HK-2 (cell line): ENCODE measurements around the gene SLC25A48.
"Not testable (repeated sequence)": the region's sequence is repeated elsewhere in the genome, so short reads cannot be mapped to it uniquely, and the experiment has no call there.

Source experiments
- DNase-seq: peaks from one replicate; pipeline ENCODE4 v3.0.0-alpha.2; 2018; ENCODE audit not compliant: unreplicated experiment

Gene SLC25A48

DNA sequence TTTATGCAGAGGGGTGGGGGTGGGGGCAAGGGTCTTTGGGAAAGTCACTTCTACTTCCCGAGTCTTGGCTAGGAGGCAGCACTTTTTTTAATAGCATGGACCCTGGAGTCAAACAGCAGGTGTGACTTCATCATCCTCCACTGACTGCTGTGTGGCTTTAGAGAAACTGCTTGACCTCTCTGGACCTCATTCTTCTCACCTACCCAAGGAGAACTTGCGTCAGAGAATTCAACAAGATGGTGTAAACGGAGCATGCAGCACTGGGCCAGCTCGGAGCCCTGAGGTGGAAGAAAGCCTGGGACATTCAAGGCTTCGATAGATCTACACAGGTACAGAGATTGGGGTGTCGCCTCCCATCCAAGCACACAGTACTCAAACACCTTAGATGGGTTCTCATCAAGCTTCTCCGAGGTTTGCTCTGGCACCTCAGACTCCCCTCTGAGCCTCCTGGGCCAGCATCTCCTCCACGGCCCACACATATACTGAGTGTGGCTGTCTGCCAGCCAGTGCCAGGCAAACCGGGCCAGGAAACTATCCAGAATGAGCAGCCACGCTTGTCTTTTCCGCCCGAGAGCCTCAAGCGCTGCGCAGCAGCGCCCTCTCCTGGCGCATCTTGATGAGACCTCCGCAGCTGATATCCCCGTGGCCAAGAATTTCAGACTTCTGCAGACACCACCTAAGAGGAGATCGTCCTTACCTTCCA, 4.6 kb upstream of the SLC25A48 start:
- peak; percentile 59 for DNase-seq

DNA sequence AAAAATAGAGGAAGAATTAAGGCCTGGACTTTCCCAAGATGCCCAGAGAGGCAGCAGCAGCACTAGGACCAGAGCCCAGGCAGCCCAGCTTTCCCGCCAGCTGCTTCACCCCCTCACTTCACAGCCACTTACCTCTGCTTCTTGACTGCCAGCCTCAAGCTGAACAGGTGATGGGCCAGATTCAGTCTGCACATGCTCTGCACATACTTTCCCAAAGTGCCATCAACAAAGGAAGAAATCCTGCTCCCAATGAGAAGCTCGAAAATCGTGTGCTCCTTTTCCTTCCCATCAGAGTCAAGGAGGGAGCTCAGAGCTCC, 4.1 kb upstream of the SLC25A48 start:
- no peak for DNase-seq

DNA sequence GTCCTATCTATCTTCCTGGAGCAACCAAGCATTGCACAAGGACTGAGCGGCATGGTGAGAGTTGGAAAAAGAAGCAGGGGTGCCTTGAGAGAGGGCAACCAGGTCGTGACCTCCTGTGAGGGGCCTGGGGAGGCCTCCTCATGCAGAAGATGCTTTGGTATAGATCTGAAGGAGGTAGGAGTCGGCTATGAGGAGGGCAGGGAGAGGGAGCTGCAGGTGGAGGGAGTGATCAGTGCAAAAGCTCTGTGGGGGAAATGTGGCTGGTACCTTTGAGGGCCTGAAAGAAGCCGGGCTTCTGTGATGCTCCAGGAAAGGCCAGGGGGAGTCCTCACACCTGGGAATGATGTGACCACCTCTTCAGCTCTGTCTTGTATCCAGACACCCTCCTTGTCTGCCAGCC, 3.6 kb upstream of the SLC25A48 start:
- DNase-seq, result no peak

DNA sequence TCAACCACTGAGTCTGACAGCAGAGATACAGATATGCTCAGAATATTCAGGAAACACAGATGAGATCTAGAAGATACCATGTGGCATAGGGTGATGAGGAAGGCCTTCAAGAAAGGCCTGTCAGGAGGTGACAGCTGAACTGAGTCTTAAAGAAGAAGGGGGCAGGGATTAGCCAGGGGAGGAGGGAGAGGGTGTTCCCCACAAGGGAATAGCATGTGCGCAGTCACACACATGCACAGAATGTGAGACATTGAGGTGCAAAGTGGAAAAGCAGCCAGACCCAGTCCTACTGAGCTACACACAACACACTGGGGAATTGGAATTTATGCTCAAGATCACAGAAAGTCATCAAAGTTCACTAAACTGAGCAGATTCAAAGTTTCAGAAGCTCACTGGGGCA, 3.0 kb upstream of the SLC25A48 start:
- no peak for DNase-seq

DNA sequence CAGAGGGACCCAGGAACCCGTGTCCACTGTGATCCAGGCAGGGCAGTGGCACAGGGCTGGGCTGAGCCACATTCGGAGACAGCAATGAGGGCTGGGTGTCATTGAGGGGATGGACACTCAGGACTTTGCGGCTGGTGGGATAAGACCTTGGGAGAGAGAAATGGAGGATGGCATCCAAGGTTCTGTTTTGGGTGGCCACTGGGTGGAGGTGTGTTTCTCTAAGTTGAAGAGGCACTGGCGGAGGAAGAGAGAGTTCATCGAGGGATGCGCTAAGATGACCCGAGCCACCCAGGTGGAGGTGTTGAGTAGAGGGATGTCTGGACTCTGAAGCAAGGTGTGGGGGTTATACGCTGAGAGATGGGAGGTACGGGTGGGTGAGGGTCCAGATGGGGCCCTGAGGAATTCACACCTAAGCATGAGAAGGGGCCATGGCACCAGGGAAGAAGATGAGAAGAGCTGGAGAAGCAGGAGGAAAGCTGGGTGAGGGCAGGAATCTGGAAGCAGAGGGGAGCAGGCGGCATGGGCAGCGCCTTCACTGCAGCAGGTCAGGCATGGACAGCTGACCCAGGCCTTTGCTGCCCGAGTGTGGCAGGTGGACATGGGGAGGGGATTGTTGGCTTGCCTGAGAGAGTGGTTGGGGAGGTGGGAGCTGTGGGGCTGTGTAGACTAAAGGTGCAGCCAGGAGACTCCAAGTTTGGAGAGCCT, 2.5 kb upstream of the SLC25A48 start:
- DNase-seq, result no peak

DNA sequence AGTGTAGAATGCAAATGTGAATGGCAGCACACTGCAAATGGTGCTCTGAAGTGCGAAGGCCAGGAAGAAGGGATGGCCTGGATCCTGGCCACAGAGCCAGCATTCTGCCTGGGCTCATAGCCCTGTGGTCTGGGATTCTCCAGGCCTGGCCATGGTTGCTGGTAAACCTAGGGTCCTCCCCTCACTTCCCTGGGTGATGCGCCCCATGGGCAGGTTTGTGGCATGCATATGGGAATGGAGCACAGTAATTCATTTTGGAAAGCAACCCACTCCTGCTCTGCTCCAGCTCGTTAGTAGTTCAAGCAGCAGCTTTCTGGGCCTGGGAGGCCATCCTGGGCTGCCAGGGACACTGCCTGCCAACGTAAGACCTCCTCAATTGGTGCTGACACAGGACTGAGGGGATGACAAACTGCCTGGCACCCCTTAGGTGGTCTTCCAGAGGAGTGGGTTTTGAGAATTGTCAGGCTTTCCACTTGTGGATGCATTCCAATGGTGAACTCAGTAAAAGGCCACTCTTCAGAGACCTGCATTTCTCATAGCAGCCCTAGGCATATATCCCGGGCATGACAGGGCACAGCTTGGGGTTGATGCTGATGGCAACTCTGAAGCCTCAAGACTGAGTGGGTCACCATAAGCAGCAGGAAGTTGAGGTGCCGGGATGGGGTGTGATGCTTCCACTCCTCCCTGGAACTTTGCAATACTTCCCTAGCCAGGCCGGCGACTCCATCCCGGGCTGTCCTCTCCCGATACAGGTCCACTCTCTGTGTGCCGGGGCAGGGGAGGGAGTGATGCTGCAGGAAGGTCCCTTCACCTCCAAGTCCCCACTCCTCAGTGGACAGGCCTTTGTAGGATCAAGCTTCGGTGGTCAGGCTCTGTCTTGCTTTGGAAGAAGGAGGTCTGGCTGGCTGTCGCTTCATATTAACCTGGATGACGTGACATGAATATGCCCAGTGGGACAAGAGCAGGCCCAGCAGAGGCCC, 1.2 kb upstream of the SLC25A48 start:
- DNase-seq, result no peak

DNA sequence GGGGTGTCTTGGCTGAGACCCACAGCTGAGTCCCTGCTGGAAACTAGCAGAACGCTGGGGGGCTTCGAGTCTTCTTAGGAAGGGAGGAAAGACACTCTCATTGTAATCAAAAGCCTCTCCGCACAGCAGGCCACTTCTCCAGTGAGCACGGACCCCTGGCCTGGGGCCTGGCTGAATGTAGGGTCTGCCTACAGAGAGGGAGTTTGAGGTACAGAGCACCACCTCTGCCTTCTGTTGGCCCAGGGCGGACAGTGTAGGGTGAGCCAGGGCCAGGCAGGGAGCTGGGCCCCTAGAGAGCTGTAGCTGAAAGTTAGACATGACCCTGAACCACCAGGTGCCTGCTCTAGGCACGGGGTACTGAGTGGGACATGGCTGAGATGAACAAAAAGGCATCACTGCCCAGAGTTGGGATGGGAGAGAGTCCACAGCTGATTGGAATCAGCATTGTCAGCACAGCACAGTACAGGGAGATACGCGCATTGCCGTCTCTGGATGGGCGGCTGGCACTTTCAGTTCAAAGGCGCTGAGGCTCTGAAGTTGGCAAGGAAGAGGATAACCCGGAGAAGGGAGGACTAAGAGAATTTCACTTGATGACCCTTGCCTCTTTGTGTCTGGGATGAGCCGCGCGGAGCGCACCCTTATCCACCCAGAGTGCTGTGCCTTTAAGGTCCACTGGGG, 363 bp upstream of the SLC25A48 start:
- no peak for DNase-seq

DNA sequence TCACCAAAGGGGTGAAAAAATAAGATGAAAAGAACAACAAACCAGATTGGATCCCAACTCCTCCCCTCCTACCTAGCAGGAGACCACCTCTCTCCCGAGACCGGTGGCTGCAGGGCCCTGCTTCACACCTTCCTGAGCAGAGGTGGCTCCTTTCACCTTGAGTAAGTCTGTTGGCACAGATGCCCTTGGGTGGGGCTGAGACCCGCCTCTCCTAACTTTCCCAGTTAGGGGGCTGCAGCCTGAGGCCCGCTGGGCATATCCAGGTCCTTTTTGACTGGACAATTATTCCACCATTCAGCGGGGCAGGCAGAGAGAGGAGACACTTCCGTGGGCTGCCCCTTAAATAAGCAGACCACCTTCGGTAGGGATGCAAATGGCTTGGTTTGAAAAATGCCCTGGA, 1.3 kb downstream of the SLC25A48 start:
- DNase-seq, result no peak

DNA sequence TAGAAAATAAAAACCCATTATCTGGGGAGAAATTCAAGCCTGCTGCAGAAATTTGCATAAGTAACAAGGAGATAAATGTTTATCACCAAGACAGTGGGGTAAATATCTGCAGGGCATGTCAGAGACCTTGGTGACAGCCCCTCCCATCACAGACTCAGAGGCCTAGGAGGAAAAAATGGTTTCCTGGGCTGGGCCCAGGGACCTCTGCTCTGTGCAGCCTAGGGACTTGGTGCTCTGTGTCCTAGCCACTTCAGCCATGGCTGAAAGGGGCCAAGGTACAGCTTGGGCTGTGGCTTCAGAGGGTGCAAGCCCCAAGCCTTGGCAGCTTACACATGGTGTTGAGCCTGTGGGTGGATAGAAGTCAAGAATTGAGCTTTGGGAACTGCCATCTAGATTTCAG, 3.9 kb downstream of the SLC25A48 start:
- not testable (repeated sequence) for DNase-seq

DNA sequence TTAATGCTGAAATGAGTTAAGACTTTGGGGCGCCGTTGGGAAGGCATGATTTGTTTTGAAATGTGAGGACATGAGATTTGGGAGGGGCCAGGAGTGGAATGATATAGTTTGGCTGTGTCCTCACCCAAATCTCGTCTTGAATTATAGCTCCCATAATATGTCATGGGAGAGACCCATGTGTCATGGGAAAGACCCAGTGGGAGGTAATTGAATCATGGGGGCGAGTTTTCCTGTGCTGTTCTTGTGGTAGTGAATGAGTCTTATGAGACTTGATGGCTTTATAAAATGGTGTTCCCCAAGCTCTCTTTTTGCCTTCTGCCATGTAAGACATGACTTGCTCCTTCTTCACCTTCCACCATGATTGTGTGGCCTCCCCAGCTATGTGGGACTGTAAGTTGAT, 5.1 kb downstream of the SLC25A48 start:
- DNase-seq, result no peak

DNA sequence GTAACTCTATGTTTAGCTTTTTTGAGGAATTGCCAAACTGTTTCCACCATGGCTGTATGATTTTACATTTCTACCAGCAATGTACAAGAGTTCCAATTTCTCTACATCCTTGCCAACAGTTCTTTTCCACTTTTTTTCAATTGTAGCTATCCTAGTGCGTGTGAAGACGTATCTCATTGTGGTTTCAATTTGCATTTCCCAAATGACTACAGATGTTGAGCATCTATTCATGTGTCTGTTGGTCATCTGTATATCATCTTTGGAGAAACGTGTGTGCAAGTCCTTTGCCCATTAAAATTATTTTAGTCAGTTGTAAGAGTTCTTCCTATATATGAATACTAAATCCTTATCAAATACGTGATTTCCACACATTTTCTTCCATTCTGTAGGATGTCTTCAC, 6.5 kb downstream of the SLC25A48 start:
- DNase-seq, result no peak

DNA sequence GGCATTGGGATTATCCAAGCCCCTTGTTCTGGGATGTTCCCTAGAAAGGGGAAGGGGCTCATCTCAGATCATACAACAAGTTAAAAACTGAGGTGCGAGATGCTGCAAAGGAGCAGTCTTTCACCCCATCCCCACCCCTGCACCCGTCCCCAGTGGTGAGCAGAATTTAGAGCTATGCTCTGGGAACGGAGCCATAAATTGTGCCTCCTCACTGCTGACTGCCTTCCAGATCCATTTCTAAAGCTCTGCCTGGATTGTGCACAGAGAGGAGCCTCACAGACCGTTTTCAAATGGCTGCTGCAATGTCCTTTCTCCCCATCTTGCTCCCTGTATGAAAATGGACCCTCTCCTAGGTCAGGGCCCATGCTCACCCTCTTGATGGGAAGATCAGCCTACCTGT, 8.3 kb downstream of the SLC25A48 start:
- no peak for DNase-seq

DNA sequence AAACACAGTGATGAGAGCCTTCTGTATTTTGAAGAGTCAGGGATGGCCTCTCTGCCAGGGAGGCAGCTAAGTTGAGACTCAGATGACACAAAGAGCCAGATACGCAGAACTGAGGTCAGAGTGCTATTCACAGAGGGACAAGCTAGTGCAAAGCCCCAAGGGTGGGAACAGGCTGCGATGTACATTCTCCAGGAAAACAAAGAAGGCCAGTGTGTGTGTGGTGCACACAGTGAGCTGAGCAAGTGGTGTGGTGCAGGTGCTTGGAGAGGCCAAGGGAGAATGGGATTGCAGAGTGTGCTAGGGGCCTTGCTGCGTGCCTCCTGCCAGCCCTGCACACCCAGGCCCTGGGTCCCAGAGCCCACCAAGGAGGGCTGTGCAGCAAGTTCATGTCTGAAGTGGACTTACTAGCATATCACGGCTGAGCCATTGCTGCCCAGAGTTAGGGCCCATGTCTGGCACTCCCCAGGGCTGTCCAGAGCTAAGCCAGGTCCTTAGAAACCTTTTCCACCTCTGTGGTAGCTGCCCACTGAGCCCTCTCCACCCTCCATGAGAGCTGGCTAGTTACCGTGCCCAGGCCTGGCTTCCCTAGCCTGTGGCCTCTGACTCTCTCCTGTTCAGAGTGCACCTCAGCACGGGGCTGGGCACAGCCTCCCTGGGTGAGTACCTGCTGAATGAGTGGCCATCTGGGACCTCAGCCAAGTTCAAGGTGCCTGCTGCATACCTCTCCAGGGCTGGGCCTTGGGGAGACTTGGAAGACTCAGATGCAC, 9.3 kb downstream of the SLC25A48 start:
- no peak for DNase-seq

DNA sequence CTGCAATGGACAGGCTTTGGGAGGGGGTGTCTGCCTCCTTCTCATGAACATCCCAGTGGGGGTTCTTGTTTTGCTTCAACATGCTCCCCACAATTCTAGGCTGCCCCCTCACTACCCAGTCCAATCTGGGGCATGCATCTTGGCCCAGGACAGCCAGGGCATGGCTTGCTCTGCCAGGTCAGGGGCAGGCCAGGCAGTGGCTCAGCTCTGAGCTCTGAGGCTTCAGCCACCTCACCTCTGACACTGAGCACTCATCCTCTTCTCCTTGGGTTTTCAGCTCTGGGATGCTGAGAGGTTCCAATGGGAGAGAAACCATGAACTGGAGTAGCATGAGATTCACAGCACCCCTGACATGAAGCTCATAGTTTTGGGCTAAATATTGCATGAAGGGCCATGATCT, 11.8 kb downstream of the SLC25A48 start:
- no peak for DNase-seq

DNA sequence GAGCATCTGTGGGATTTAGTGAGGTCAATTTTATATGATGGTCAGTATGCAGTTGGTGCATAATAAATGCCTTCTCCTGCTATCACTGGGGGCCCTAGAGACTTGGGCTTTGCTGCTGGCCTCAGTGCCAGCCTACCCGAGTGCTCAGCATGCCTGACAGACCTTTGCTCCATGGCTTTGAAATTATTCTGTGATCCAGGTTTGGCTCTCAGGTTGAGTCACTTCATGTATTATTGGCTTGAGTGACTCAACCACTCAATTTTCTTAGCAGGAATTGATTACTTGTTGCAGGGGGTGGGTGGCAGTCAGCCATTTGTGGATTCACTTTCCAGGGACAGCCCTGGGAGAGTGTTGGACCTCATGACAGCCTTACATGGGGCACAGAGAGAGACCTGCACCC, 13.5 kb downstream of the SLC25A48 start:
- no peak for DNase-seq

DNA sequence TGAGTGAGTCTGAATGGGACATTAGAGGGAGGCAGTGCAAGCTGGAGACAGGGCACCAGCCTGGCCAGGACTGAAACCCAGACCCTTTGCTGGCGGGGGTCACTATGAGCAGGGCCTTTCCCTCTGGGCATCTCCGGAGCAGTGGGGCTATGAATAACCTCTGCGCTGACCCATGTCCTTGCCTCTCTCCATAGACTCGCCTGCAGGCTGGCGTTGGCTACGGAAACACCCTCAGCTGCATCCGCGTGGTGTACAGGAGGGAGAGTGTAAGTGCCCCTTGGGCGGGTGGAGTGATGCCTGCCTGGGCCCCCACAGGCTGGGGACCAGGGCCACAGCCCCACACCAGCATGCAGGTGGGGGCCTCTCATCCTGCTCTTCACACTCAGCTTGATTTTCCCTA, 15.8 kb downstream of the SLC25A48 start:
- no peak for DNase-seq

DNA sequence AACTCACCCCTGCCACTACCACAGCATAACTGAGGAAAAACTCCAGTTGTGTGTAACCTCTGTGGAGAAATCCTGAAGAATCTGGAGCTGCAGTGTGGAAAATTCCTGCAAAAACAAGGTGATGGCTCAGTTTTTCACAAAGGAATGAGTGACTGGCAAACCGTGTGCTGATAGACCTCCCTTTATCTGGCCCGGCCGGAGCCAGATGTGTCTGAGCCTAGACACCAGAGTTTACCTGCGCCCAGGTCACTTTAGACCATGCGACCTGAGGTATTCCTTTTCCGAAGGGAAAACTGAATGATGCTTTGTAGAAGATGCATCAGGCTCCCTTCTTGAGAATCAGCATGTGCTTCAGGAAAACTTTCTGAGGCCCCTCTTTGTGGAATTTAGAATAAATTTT, 16.2 kb downstream of the SLC25A48 start:
- no peak for DNase-seq

DNA sequence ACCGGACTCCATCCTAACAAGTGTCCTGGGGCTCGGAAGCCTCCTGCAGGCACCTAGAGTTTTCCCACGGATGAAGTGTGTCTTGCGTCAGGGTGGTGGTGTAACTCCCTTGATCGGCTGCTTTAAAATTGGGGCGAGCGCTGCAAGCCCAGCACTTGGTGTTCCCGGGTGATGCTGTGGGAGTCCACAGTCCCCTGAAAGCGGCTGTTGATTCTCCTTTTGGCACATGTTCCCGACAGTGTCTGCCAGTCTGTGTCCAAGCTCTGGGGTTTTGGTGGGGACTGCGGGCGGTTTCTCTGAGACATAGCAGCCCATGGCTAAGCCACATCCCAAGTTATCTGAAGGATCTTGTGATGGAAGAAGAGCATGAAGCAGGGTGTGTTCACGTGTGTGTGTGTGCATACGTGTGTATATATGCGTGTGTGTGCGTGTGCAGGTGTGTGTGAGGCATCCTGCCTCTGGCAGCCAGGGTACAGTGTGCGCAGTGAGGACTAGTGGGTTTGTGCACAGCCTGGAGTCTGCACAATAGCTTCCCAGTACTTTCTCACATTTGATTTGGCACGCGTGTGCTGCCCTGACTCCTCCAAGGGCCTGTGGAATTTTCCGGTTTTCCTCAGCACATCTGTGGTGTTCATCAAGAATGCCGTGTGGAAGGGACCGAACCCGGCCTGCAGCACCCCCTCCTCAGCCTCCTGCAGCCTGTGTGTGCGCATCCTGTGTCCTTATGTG, 16.9 kb downstream of the SLC25A48 start:
- no peak for DNase-seq

DNA sequence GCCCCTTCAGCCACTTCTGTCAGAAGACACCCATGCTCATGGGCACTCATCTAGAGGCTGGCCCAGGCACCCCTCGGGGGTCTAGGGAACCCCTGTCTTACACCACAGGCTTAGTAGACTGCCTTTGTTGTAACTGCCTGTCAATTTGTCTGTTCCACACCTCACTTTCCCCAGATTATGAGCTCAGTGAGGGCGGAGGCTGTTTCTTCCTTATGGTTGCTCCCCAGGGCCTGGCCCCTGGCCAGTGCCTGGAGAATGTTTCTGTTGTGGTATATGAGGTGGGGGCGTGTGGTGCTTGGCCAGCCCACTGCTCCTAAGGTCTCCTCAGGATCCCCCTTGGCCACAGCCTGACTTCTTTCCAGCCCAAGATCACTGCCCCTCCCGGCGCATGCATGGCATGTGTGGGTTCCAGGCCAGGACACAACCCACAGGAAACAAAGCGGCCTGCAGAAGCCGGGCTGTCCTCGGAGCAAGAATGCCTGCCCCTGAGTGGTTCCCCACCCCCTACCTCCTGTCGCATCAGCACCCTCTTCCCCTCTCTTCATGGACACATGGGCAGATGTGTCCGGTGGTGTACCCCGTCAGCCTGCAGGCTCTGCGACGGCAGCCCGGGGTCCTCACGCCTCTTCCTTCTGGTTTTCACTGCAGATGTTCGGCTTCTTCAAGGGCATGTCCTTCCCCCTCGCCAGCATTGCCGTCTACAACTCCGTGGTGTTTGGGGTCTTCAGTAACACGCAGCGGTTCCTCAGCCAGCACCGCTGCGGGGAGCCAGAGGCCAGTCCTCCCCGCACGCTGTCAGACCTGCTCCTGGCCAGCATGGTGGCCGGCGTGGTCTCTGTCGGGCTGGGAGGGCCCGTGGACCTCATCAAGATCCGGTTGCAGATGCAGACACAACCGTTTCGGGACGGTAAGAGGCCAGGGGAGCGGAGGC, 17.7 kb downstream of the SLC25A48 start:
- DNase-seq, result no peak
